ENCODE measurements around the gene MFSD11. TPM values are rescaled to one million over a fixed set of nuclear protein-coding genes. Genes with fewer than 3 reads are reported as not detected.
"Not testable (repeated sequence)": the region's sequence is repeated elsewhere in the genome, so short reads cannot be mapped to it uniquely, and the experiment has no call there.

MFSD11 gene
- total RNA-seq, 4 donors from 2014 or later, result 17.9 to 38.9 (median 26.3) TPM

DNA sequence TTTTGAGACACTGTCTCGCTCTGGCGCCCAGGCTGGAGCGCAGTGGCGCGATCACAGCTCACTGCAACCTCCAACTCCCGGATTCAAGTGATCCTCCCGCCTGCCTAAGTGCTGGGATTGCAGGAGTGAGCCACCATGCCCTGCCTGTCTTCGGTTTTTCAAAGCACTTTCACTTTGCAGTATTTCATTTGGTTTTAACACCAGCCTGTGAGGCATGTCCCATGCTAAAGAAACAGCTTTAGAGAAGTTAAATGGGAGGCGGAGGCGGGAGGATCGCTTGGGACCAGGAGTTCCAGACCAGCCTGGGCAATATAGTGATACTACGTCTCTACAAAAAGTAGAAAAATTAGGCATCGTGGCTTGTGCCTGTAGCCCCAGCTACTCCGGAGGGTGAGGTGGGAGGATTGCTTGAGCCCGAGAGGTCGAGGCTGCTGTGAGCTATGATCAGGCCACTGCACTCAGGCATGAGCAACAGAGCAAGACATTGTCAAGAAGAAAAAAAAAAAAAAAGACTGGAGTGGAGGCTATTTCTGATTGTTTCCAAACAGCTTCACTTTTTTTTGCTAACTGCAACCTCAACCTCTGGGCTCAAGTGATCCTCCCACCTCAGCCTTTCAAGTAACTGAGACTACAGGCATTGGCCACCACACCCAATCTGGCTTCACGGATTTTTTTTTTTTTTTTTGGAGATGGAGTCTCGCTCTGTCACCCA lies 10.0 kb upstream of the MFSD11 start:
- TF ChIP-seq, protein P1, sequence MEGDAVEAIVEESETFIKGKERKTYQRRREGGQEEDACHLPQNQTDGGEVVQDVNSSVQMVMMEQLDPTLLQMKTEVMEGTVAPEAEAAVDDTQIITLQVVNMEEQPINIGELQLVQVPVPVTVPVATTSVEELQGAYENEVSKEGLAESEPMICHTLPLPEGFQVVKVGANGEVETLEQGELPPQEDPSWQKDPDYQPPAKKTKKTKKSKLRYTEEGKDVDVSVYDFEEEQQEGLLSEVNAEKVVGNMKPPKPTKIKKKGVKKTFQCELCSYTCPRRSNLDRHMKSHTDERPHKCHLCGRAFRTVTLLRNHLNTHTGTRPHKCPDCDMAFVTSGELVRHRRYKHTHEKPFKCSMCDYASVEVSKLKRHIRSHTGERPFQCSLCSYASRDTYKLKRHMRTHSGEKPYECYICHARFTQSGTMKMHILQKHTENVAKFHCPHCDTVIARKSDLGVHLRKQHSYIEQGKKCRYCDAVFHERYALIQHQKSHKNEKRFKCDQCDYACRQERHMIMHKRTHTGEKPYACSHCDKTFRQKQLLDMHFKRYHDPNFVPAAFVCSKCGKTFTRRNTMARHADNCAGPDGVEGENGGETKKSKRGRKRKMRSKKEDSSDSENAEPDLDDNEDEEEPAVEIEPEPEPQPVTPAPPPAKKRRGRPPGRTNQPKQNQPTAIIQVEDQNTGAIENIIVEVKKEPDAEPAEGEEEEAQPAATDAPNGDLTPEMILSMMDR (IDR thresholded peaks at IDR 0.05), result no peak
- ATAC-seq (ENCODE audit: low FRiP score) (no peak), DNase-seq (ENCODE audit: low spot score) (no peak)

DNA sequence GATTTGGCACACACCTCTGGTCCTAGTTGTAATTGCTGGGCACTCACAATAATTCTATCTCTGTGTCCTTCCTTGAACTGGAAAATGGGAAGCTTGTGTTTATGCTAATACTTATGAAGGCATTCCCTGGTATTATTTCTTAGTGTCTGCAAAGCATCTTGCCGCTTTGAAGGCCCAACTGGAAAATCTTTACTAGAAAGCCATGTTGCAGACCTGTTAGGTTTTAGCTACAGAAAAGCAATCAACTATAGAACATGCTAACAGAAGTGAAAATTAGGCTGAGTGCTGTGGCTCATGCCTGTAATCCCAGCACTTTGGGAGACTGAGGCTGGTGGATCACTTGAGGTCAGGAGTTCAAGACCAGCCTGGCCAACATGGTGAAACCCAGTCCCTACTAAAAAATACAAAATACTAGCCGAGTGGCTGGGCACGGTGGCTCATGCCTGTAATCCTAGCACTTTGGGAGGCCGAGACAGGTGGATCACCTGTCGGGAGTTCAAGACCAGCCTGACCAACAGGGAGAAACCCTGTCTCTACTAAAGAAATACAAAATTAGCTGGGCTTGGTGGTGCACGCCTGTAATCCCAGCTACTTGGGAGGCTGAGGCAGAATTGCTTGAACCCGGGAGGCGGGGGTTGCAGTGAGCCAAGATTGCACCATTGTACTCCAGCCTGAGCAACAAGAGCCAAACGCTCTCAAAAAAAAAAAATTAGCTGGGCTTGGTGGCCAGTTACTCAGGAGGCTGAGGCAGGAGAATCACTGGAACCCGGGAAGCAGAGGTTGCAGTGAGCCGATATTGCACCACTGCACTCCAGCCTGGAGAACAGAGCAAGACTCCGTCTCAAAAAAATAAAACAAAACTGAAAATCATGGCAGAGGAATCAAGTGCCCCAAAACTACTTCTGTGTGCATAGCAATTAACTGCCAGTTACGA lies 5.9 kb upstream of the MFSD11 start:
- not testable (repeated sequence) for DNase-seq (ENCODE audit: low spot score); ATAC-seq (ENCODE audit: low FRiP score)

DNA sequence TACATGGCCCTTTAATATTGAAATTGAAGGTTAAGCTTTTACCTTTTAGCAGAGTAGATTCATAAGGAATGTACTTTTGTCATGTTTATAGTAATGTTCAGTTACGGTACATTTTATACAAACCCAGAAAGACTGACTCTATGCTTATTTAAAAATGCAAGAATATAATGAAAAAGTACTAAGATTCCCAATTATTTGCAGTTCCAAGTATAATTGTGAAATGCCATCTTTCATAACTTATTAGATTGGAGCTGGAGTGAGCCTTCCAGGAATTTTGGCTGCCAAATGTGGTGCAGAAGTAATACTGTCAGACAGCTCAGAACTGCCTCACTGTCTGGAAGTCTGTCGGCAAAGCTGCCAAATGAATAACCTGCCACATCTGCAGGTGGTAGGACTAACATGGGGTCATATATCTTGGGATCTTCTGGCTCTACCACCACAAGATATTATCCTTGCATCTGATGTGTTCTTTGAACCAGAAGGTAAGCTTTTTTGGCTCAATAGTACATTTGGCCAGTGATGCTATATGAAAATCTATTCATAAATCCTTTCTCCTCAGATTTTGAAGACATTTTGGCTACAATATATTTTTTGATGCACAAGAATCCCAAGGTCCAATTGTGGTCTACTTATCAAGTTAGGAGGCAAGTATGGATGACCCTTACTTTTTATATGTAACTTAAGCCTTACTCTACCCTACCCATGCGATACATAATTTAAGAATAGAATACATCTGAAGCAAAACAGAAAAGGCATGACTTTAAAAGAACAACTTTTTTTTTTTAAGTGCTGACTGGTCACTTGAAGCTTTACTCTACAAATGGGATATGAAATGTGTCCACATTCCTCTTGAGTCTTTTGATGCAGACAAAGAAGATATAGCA lies 4.9 kb upstream of the MFSD11 start:
- DNase-seq (ENCODE audit: low spot score) (no peak), ATAC-seq (ENCODE audit: low FRiP score) (no peak)
- TF ChIP-seq, protein P1 (IDR thresholded peaks at IDR 0.05), result no peak

DNA sequence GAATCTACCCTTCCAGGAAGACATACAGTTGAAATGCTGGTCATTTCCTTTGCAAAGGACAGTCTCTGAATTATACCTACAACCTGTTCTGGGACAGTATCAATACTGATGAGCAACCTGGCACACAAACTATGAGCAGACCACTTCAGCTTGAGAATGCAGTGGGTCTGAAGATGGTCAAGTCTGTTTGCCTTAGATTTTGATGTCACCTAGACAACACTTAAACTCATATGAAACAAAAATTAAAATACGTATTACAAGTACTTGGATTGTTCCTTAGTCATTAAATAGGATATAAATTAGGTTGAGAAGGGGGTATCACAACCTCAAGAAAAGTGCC lies 4.3 kb upstream of the MFSD11 start:
- ATAC-seq (ENCODE audit: low FRiP score) (no peak), DNase-seq (ENCODE audit: low spot score) (no peak)
- TF ChIP-seq, protein P1 (IDR thresholded peaks at IDR 0.05), result no peak

DNA sequence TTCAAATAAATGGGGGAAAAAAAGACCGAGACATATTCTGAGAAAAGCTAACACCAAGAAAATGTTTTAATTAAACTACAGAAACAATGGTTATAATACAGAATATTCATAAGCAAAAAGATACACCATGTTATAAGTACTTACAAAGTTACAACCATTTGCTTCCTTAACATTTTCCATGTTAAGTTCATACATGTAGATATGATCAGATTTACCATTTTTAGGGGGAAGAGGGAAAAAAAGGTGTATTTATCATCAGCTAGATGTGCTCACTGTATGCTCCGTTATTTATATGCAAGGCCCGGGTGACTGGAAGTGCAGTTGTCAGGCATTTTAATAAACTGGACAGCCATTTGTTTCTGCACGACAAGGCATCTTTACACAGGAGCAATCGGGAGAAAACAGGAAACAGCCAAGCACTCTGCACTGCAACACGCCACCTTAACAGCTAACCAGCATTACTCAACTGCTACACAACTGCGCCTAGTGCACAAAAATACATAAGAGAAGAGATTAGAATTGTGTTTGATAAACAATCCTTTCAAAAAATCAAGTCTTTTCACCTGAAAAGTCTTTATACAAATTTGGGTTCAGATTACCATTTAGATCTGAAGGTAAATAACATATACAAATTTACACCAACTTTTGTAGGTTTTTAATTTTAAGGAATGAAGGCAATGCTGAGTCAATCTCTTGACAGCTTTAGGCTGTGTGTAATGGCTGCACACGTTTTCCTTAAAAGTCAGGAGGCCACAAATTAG lies 3.7 kb upstream of the MFSD11 start:
- ATAC-seq (ENCODE audit: low FRiP score) (no peak), DNase-seq (ENCODE audit: low spot score) (no peak)
- TF ChIP-seq, protein P1 (IDR thresholded peaks at IDR 0.05), result no peak

DNA sequence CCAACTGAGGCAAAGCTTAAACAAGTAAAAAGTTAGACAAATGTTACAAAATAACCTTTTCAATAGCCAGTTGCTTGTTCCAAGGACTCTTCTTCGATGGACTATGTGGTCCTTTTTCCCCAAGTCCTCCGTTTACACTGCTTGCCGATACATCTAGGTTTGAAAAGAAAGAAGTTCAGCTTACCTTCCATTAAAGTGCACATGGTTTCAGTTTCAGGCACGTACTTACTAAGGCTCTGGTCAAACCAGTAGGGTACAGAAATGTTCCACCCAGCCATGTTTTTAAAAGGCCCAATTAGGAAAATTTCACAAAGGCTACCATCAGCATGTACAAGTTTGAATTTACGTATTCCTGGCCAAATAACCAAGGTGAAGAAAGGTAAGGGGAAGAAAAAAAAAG lies 2.9 kb upstream of the MFSD11 start:
- TF ChIP-seq, protein P1 (IDR thresholded peaks at IDR 0.05), result no peak
- ATAC-seq (ENCODE audit: low FRiP score) (no peak), DNase-seq (ENCODE audit: low spot score) (no peak)
